Stimulated activated CD4-positive, alpha-beta T cell treated with anti-CD3 and anti-CD28 coated beads, Interleukin-15, amount 100 ng/mL, for 48 hours (primary cell): ENCODE results near the gene HSD3B2.

Experiments
- DNase-seq, 2 donors: peaks; one replicate each; pipeline ENCODE4 v3.0.0-alpha.2; 2020; ENCODE audit warnings: low read depth in 2 of 2

HSD3B2 gene

GRCh38 chr1:119397986-119398385 lies 17.0 kb upstream of the HSD3B2 start:
- no peak for DNase-seq

- no peak for DNase-seq
Observed at GRCh38 chr1:119404736-119405135, 10.2 kb upstream of the HSD3B2 start.

GRCh38 chr1:119409731-119410130 lies 5.2 kb upstream of the HSD3B2 start:
- no peak for DNase-seq

- no peak for DNase-seq
Observed at GRCh38 chr1:119410961-119411360, 4.0 kb upstream of the HSD3B2 start.

GRCh38 chr1:119416006-119416640 lies 1.2 kb downstream of the HSD3B2 start:
- no peak for DNase-seq

- DNase-seq, result no peak
Observed at GRCh38 chr1:119419109-119419508, 4.2 kb downstream of the HSD3B2 start.

- no peak for DNase-seq
Observed at GRCh38 chr1:119420638-119421037, 5.7 kb downstream of the HSD3B2 start.

- DNase-seq, result no peak
Observed at GRCh38 chr1:119422631-119423030, 7.7 kb downstream of the HSD3B2 start.

- DNase-seq, result no peak
Observed at GRCh38 chr1:119428991-119429390, 14.0 kb downstream of the HSD3B2 start.

- DNase-seq, result no peak
Observed at GRCh38 chr1:119429687-119430086, 14.7 kb downstream of the HSD3B2 start.

- DNase-seq, result no peak
Observed at GRCh38 chr1:119430486-119430885, 15.5 kb downstream of the HSD3B2 start.

GRCh38 chr1:119431836-119432235 lies 16.9 kb downstream of the HSD3B2 start:
- no peak for DNase-seq

GRCh38 chr1:119435052-119435451 lies 20.1 kb downstream of the HSD3B2 start:
- no peak for DNase-seq

- DNase-seq, result no peak
Observed at GRCh38 chr1:119438761-119439160, 23.8 kb downstream of the HSD3B2 start.

GRCh38 chr1:119440721-119441307 lies 25.9 kb downstream of the HSD3B2 start:
- no peak for DNase-seq

GRCh38 chr1:119442756-119443155 lies 27.8 kb downstream of the HSD3B2 start:
- no peak for DNase-seq

GRCh38 chr1:119446321-119446720 lies 31.4 kb downstream of the HSD3B2 start:
- DNase-seq, result no peak

- DNase-seq, result no peak
Observed at GRCh38 chr1:119447344-119448126, 32.6 kb downstream of the HSD3B2 start.

GRCh38 chr1:119448127-119448511 lies 33.2 kb downstream of the HSD3B2 start:
- DNase-seq, result no peak

GRCh38 chr1:119449971-119450370 lies 35.0 kb downstream of the HSD3B2 start:
- DNase-seq, result no peak

GRCh38 chr1:119451158-119451557 lies 36.2 kb downstream of the HSD3B2 start:
- no peak for DNase-seq

GRCh38 chr1:119452091-119452490 lies 37.1 kb downstream of the HSD3B2 start:
- no peak for DNase-seq

GRCh38 chr1:119453021-119453420 lies 38.1 kb downstream of the HSD3B2 start:
- peak in 1 of 2 donors; percentile 8 for DNase-seq
